Activated CD8-positive, alpha-beta memory T cell treated with anti-CD3 and anti-CD28 coated beads, Interleukin-2, amount 50 U/mL, for 48 hours (primary cell): ENCODE data around the gene AGBL5.
"Not testable (repeated sequence)": the region's sequence is repeated elsewhere in the genome, so short reads cannot be mapped to it uniquely, and the experiment has no call there.

Experiments
- DNase-seq: peaks from one replicate; pipeline ENCODE4 v3.0.0-alpha.2; 2020

AGBL5 gene

GRCh38 chr2:27094353-27094984 is 43.0 kb downstream of the AGBL5 start:
- DNase-seq: no peak

- DNase-seq: no peak
Measured at GRCh38 chr2:27095427-27095744, 43.9 kb downstream of the AGBL5 start.

- peak; percentile 71 for DNase-seq
Measured at GRCh38 chr2:27095745-27096651, 44.5 kb downstream of the AGBL5 start.

GRCh38 chr2:27096748-27097297 is 45.4 kb downstream of the AGBL5 start:
- DNase-seq: no peak

- DNase-seq: no peak
Measured at GRCh38 chr2:27097341-27097740, 45.9 kb downstream of the AGBL5 start.

GRCh38 chr2:27099334-27099955 is 48.0 kb downstream of the AGBL5 start:
- no peak for DNase-seq

GRCh38 chr2:27100036-27100435 is 48.6 kb downstream of the AGBL5 start:
- DNase-seq: no peak

- DNase-seq: no peak
Measured at GRCh38 chr2:27102329-27102728, 50.9 kb downstream of the AGBL5 start.

GRCh38 chr2:27105981-27106380 is 54.5 kb downstream of the AGBL5 start:
- DNase-seq: no peak

GRCh38 chr2:27108221-27108620 is 56.8 kb downstream of the AGBL5 start:
- no peak for DNase-seq

- no peak for DNase-seq
Measured at GRCh38 chr2:27109083-27109482, 57.6 kb downstream of the AGBL5 start.

GRCh38 chr2:27110603-27111352 is 59.3 kb downstream of the AGBL5 start:
- not testable (repeated sequence) for DNase-seq

GRCh38 chr2:27111392-27112078 is 60.1 kb downstream of the AGBL5 start:
- not testable (repeated sequence) for DNase-seq

- DNase-seq: no peak
Measured at GRCh38 chr2:27115519-27115918, 64.1 kb downstream of the AGBL5 start.

GRCh38 chr2:27117995-27118524 is 66.6 kb downstream of the AGBL5 start:
- DNase-seq: no peak

- peak; percentile 67 for DNase-seq
Measured at GRCh38 chr2:27118525-27119329, 67.3 kb downstream of the AGBL5 start, which contains the start of gene CGREF1. Gene CGREF1 (minus strand): TSS chr2:27119128. CDS start chr2:27104366, 14,762 bp downstream.

- DNase-seq: not testable (repeated sequence)
Measured at GRCh38 chr2:27119330-27119670, 67.8 kb downstream of the AGBL5 start.
